Measurements from ENCODE around the gene PLD6.
"Not testable (repeated sequence)": the region's sequence is repeated elsewhere in the genome, so short reads cannot be mapped to it uniquely, and the experiment has no call there.

The PLD6 gene

DNA sequence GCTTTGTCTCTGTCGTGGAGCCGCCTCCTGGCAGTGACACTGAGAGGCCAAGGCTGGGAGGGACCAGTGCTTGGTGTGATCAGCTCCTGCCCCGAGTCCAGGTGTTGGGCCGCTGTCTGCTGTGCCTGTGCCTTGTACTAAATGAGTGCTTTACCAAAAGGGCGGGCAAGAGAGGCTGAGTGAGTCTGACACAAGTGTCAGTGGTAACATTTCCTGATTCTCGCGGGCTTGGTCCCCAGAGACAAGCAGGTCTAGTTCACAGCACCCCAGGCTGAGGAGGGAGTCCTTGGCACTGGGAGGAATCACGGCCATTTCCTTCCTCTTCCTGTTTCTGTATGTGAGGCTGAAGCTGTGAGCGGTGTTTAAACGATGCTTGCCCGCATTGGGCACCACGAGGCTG is 30.2 kb downstream of the PLD6 start:
- DNase-seq (ENCODE audit: low read depth): no peak

- no peak for DNase-seq (ENCODE audit: low read depth)
Measured at GRCh38 chr17:17175340-17175739, 30.8 kb downstream of the PLD6 start.

DNA sequence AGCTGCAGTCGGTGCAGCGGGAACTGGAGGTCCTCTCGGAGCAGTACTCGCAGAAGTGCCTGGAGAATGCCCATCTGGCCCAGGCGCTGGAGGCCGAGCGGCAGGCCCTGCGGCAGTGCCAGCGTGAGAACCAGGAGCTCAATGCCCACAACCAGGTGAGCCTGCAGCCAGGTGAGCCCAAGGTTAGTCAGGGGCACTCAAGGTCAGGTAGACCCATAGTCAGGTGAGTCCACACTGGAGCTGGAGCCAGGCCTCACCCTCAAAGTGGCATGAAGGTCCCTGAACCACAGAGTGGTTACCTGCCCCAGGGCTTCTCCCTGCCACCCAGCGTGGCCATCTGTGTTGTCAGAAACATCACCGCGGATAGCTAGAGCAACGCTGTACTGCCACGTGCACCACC is 32.2 kb downstream of the PLD6 start:
- DNase-seq (ENCODE audit: low read depth): no peak

- no peak for DNase-seq (ENCODE audit: low read depth)
Measured at GRCh38 chr17:17172990-17173389, 33.1 kb downstream of the PLD6 start.

- no peak for DNase-seq (ENCODE audit: low read depth)
Measured at GRCh38 chr17:17172001-17172939, 33.9 kb downstream of the PLD6 start.

DNA sequence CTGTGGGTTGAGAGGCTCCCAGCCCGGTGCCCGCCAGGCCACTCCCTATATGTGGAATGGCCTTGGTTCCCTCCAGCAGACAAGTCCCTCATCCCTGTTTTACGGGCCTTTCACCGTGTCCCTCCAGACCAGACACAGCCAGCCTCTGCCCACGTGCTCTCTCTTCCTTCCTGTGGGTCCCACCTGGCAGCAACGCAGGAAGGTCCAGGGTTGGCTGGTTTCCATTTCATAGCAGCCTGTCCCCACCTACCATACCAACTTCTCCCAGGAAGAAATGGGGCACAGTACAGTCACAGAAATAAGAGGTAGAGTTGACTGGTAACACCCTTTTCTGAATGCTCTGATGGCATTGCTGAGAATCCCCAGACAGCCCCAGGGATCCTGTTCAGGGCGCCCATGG is 34.9 kb downstream of the PLD6 start:
- DNase-seq (ENCODE audit: low read depth): no peak

- DNase-seq (ENCODE audit: low read depth): no peak
Measured at GRCh38 chr17:17170346-17170985, 35.7 kb downstream of the PLD6 start.

DNA sequence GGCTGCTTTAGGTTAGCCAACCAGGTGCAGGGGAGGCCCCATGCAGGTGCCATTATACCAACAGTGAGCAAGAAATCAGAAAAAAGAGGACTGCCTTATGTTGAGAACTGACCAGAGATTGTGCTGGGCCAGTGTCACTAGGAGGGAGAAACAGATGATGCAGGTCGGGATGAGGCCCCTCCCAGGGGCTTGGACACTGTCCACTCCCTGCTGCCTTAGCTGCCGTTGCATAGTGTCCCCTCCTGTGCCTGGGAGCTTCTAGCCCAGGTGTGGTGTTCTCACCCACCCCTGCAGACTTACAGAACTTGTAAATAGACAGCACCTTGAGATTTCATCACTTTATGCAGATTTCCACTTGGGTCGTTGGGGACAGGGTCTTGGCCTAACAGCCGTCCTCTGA is 36.7 kb downstream of the PLD6 start:
- DNase-seq (ENCODE audit: low read depth): no peak

DNA sequence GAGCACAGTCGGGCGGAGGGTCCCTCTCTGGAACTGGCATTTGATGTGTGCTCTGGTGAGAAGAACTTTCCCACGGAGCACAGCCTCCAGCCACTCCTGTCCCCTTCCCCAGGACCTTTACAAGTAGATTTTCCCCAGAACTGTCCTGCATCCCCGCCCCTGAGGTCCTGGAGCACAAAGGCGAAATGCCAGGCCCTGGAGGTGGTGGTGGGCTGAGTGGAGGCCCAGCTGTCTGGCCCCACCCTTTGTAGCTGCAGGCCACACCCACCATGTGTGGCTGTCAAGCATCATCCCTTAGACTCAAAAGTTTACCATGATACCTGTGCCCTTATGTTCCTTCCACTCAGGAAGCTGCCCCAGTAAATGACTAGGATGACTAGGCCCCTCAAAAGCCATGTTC is 37.7 kb downstream of the PLD6 start:
- no peak for DNase-seq (ENCODE audit: low read depth)

- DNase-seq (ENCODE audit: low read depth): no peak
Measured at GRCh38 chr17:17167986-17168385, 38.1 kb downstream of the PLD6 start.

- no peak for DNase-seq (ENCODE audit: low read depth)
Measured at GRCh38 chr17:17167356-17167755, 38.8 kb downstream of the PLD6 start.

GRCh38 chr17:17166446-17166845 is 39.7 kb downstream of the PLD6 start:
- DNase-seq (ENCODE audit: low read depth): no peak

- no peak for DNase-seq (ENCODE audit: low read depth)
Measured at GRCh38 chr17:17165666-17166308, 40.3 kb downstream of the PLD6 start.

DNA sequence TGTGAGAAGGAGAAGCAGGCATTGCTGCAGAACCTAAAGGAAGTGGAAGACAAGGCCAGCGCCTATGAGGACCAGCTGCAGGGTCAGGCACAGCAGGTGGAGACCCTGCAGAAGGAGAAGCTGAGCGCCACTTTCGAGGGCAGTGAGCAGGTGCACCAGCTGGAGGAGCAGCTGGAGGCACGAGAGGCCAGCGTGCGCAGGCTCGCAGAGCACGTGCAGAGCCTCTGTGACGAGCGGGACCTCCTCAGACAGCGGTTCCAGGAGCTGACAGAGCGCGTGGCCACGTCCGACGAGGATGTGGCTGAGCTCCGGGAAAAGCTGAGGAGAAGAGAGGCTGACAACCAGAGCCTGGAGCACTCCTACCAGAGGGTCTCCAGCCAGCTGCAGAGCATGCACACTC is 41.5 kb downstream of the PLD6 start:
- no peak for DNase-seq (ENCODE audit: low read depth)

GRCh38 chr17:17164156-17164555 is 42.0 kb downstream of the PLD6 start:
- no peak for DNase-seq (ENCODE audit: low read depth)

DNA sequence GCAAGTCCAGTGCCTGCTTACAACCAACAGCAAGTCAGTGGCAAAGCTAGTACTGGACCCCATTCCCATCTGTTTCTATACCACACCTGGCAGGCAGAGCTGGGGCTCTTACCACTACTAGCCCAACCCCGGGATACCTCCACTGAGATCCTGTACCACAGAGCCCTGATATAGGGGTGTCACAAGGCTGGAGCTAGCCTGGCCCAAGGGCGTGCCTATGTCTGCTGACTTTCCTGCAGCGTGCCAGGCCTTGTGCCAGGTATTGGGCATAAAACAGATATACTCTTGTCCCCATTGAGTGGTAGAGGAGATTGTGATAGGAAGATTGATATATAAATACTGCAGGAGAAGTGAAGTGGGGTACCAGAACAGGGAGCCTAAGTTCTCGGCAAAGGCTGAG is 44.4 kb downstream of the PLD6 start:
- no peak for DNase-seq (ENCODE audit: low read depth)

DNA sequence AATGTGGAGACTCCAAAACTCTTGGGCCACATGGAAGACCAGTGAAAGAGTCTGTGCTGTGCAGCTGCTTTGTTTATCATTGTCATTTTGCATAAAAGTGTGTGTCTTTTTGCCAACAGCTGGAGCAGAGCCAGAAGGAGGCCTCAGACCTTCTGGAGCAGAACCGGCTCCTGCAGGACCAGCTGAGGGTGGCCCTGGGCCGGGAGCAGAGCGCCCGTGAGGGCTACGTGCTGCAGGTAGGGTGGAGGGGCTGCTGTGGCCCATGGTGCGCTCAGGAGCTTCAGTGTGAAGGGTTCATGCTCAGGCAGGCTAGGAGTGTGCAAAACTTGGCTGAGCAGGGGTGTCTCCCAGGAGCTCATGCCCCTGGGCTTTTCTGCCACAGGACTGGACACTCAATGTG is 45.0 kb downstream of the PLD6 start:
- no peak for DNase-seq (ENCODE audit: low read depth)

- DNase-seq (ENCODE audit: low read depth): no peak
Measured at GRCh38 chr17:17159571-17159970, 46.6 kb downstream of the PLD6 start.

DNA sequence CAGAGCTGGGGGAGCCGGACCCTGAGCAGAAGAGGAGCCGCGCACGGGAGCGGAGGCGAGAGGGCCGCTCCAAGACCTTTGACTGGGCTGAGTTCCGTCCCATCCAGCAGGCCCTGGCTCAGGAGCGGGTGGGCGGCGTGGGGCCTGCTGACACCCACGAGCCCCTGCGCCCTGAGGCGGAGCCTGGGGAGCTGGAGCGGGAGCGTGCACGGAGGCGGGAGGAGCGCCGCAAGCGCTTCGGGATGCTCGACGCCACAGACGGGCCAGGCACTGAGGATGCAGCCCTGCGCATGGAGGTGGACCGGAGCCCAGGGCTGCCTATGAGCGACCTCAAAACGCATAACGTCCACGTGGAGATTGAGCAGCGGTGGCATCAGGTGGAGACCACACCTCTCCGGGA is 47.6 kb downstream of the PLD6 start:
- not testable (repeated sequence) for DNase-seq (ENCODE audit: low read depth)

DNA sequence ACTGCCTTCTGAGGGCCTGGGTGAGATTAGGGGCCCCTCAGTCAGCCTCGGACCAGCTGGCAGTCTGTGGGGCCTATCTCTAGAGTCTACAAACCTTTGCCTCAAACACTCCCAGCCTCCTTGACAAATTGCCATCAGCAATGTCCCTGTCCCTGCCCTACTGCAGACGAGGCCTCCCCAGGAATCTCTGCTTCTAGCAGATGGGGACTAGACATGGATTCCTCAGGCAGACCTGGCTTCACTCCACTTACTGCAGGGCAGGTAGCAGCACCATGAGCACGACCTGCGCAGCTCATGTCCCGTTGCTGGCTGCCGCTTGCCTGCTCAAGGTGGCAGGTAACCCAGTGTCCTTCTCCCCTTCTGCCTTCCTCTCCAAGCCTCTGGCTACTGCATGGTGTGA is 49.1 kb downstream of the PLD6 start:
- DNase-seq (ENCODE audit: low read depth): no peak

GRCh38 chr17:17156511-17156910 is 49.6 kb downstream of the PLD6 start:
- no peak for DNase-seq (ENCODE audit: low read depth)

GRCh38 chr17:17156107-17156506 is 50.0 kb downstream of the PLD6 start:
- DNase-seq (ENCODE audit: low read depth): no peak

DNA sequence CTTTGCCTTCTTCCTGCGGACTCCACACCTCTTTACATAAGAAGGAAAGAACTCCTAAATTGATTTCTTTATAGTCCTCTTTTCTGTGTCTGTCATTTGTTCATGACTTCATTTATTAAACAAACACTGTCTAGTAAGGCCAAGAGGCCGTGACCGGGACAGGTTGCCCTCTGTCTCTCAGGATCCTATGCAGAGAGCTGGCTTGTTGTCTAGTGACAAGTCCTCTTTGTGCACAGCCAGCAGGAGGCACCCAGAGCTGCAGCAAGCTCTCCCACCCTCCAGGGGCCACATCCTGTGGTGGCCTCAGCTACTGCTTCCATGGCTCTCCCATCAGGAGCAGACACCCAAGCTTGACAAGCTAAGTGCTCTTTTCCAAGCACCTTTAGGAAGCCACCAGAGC is 50.6 kb downstream of the PLD6 start:
- DNase-seq (ENCODE audit: low read depth): no peak

Data from T follicular helper cell (primary cell).